Measurements from ENCODE around the gene RGS9.

Gene RGS9

GRCh38 chr17:65218261-65218660, 81.1 kb downstream of the RGS9 start:
- peak; percentile 74 for DNase-seq (ENCODE audit: low read depth)
- TF ChIP-seq CTCF (conservative IDR thresholded peaks at IDR 0.05; ENCODE audit: low read depth, low read length), result no peak
- H3K4me3 ChIP-seq (ENCODE audit: low read length), result no peak overlapping the region

DNA sequence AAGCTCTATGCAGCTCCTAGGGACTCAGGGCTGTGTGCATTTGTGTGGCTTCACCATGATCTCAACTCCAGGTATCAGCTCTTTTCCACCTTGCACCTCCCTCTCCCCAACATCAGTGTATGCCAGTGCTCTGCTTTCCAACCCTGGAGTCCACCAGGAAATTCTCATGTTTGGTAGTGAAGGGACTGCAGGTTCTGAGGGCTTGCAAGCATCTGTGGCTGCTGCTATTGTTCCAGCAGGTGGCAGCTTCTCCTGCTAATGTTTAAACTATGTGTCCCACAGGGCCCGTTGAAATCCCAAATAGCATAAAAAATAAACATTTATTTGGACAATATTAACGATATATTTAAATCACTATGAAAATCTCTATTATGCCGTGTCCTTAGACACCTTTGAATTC, 82.0 kb downstream of the RGS9 start:
- peak; percentile 44 for TF ChIP-seq CTCF (conservative IDR thresholded peaks at IDR 0.05; ENCODE audit: low read depth, low read length)
- no peak for DNase-seq (ENCODE audit: low read depth)
- H3K4me3 ChIP-seq (ENCODE audit: low read length), result no peak overlapping the region

DNA sequence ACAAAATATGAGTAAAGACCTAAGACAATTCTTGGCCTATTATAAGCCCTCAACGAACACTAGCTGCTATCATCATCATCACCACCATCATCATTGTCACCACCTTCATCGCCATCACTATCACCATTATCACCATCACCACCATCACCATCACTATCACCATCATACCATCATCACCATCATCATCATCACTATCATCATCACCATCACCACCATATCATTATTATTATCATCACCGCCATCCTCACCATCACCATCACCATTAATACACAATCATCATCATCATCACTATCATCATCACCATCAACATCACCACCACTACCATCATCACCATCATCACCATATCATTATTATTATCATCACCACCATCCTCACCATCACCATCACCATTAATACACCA, 82.5 kb downstream of the RGS9 start:
- DNase-seq (ENCODE audit: low read depth), result no peak

GRCh38 chr17:65220732-65221131, 83.6 kb downstream of the RGS9 start:
- no peak for TF ChIP-seq CTCF (conservative IDR thresholded peaks at IDR 0.05; ENCODE audit: low read depth, low read length)

More for the DNA sequence above, 82.5 kb downstream of the RGS9 start:
- no peak overlapping the region for H3K4me3 ChIP-seq (ENCODE audit: low read length)
- no peak for TF ChIP-seq CTCF (conservative IDR thresholded peaks at IDR 0.05; ENCODE audit: low read depth, low read length)

DNA sequence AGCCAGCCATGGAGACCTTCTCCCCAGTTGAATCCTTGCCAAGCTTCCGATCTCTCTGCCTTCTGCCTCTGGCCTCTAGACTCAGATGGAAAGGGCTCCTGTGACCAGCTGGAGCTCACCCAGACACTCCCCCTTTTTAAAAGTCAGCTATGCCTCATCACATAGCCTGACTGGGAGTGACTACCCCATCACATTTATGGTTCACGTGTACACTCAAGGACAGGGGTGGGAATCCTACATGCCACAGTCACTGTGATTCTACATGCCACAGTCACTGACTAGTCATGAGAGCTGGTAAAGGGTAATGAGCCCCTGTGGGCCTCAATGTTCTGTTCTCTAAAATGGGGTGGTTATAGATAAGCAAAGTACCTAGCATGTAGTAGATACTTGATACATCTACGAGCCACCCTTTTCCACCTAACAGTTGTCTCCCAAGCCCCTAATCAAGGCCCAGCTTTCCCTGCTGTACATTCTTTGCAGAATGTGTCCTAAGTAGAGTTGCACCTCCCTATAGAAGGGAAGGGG, 85.1 kb downstream of the RGS9 start:
- no peak overlapping the region for H3K4me3 ChIP-seq (ENCODE audit: low read length)
- no peak for DNase-seq (ENCODE audit: low read depth)
- no peak for TF ChIP-seq CTCF (conservative IDR thresholded peaks at IDR 0.05; ENCODE audit: low read depth, low read length)

More at GRCh38 chr17:65220732-65221131, 83.6 kb downstream of the RGS9 start:
- H3K4me3 ChIP-seq (ENCODE audit: low read length), result no peak overlapping the region
- DNase-seq (ENCODE audit: low read depth), result no peak

DNA sequence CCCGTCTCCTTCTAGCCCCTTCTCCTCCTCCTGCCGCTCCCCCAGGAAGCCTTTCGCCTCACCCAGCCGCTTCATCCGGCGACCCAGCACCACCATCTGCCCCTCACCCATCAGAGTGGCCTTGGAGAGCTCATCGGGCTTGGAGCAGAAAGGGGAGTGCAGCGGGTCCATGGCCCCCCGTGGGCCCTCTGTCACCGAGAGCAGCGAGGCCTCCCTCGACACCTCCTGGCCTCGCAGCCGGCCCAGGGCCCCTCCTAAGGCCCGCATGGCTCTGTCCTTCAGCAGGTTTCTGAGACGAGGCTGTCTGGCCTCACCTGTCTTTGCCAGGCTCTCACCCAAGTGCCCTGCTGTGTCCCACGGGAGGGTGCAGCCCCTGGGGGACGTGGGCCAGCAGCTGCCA, 87.9 kb downstream of the RGS9 start:
- no peak for DNase-seq (ENCODE audit: low read depth)
- no peak overlapping the region for H3K4me3 ChIP-seq (ENCODE audit: low read length)
- no peak for TF ChIP-seq CTCF (conservative IDR thresholded peaks at IDR 0.05; ENCODE audit: low read depth, low read length)

DNA sequence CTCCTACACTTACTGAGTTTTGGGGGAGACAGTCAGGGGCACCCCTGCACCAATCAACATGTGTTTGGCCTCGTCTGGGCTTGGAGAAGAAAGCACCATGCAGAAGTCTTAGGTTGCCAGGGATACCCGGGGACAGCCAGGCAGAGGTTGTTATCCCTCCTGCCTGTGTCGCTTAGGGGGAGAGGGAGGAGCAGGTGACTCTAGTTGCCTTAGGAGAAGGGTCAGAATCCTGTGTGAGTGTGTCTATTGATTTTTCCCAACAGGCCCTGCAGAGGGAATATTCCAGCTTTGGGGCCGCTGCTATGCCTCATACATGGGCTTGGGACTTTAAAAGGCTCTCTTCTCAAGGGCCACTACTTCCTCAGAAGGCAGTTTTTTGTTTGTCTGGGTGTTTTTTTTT, 89.1 kb downstream of the RGS9 start:
- no peak overlapping the region for H3K4me3 ChIP-seq (ENCODE audit: low read length)
- no peak for TF ChIP-seq CTCF (conservative IDR thresholded peaks at IDR 0.05; ENCODE audit: low read depth, low read length)
- no peak for DNase-seq (ENCODE audit: low read depth)
